PFSK-1 (cell line): Measurements from ENCODE around the gene SYCP2.

Experiments used
- POLR2AphosphoS5 ChIP-seq: IDR thresholded peaks from 2 replicates; pipeline ENCODE4 v1.6.1; 2012; ENCODE audit warnings: low read depth, mild to moderate bottlenecking, control low read depth, low read length, moderate library complexity
- REST ChIP-seq, 2 experiments: IDR thresholded peaks; 2 replicates each; pipeline versions ENCODE4 v1.6.1 to v1.8.0; 2011 to 2012; ENCODE audit warnings: low read depth in 2 of 2, low read length in 2 of 2, control low read depth in 1 of 2, inconsistent platforms in 1 of 2, mild to moderate bottlenecking in 1 of 2, moderate library complexity in 1 of 2; ENCODE audit not compliant: insufficient read depth in 1 of 2
- SIN3A ChIP-seq: IDR thresholded peaks from 2 replicates; pipeline ENCODE4 v1.6.1; 2012; ENCODE audit warnings: mild to moderate bottlenecking, low read length, moderate library complexity, borderline replicate concordance; ENCODE audit not compliant: insufficient read depth

DNA sequence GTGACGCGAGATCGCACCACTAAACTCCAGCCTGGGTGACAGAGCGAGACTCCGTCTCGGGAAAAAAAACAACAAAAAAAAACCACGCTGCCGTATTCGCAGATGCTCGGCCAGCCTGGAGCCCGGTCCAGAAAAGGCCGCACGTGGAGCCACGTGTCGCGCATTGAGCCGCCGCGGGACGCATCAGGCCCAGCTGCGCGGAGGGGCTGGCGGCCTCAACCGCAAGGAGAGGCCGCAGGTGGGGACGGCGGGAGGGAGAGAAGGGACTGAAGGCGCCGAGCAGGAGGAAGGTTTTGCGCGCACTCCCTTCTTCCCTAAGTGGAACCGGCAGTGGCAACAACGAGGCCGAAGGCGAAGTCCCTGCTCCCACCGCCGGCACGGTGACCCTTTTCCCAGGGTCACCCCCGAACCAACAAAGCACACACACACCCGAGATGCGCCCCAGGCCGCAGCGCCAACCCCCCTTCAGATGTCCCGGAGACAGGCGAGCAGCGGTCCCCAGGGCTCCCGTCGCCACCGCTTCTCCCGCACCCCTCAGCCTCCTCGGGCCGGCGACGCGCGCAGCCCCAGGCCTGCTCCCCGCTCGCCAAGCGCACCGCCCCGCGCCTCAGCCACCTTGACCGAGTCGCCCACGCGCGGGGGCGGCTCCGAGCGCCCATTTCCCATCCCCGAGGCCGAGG is 681 bp downstream of the SYCP2 start:
- TF ChIP-seq SIN3A = no peak
- no peak for TF ChIP-seq POLR2AphosphoS5
- TF ChIP-seq REST (IDR thresholded peaks at IDR 0.05; ENCODE audit: insufficient read depth in 1 of 2, low read depth in 2 of 2, low read length in 2 of 2) = no peak
